Measurements from ENCODE around the gene GYPE.

DNA sequence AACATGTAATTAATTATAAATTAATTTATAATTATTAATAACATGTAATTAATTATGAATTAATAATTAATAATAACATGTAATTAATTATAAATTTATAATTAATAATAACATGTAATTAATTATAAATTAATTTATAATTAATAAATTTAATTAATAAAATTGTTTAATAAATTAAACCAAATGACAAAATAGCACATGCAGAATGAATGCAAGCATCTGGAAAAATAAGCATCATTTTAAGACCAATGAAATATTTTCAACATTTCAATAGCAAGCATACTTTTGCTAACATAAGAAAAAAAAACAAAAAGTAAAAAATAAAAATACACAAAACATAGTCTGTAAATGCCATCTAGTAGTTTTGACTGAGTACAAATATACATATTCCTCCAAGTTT lies 21.8 kb downstream of the GYPE start:
- TF ChIP-seq POLR2AphosphoS5 (IDR thresholded peaks at IDR 0.05; ENCODE audit: low read depth): no peak
- TF ChIP-seq, protein P1, sequence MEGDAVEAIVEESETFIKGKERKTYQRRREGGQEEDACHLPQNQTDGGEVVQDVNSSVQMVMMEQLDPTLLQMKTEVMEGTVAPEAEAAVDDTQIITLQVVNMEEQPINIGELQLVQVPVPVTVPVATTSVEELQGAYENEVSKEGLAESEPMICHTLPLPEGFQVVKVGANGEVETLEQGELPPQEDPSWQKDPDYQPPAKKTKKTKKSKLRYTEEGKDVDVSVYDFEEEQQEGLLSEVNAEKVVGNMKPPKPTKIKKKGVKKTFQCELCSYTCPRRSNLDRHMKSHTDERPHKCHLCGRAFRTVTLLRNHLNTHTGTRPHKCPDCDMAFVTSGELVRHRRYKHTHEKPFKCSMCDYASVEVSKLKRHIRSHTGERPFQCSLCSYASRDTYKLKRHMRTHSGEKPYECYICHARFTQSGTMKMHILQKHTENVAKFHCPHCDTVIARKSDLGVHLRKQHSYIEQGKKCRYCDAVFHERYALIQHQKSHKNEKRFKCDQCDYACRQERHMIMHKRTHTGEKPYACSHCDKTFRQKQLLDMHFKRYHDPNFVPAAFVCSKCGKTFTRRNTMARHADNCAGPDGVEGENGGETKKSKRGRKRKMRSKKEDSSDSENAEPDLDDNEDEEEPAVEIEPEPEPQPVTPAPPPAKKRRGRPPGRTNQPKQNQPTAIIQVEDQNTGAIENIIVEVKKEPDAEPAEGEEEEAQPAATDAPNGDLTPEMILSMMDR (IDR thresholded peaks at IDR 0.05; ENCODE audit: insufficient read depth, low read length): no peak
- TF ChIP-seq SPI1 (IDR thresholded peaks at IDR 0.05; ENCODE audit: borderline replicate concordance, low read depth): no peak
- TF ChIP-seq, protein P2, sequence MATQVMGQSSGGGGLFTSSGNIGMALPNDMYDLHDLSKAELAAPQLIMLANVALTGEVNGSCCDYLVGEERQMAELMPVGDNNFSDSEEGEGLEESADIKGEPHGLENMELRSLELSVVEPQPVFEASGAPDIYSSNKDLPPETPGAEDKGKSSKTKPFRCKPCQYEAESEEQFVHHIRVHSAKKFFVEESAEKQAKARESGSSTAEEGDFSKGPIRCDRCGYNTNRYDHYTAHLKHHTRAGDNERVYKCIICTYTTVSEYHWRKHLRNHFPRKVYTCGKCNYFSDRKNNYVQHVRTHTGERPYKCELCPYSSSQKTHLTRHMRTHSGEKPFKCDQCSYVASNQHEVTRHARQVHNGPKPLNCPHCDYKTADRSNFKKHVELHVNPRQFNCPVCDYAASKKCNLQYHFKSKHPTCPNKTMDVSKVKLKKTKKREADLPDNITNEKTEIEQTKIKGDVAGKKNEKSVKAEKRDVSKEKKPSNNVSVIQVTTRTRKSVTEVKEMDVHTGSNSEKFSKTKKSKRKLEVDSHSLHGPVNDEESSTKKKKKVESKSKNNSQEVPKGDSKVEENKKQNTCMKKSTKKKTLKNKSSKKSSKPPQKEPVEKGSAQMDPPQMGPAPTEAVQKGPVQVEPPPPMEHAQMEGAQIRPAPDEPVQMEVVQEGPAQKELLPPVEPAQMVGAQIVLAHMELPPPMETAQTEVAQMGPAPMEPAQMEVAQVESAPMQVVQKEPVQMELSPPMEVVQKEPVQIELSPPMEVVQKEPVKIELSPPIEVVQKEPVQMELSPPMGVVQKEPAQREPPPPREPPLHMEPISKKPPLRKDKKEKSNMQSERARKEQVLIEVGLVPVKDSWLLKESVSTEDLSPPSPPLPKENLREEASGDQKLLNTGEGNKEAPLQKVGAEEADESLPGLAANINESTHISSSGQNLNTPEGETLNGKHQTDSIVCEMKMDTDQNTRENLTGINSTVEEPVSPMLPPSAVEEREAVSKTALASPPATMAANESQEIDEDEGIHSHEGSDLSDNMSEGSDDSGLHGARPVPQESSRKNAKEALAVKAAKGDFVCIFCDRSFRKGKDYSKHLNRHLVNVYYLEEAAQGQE (IDR thresholded peaks at IDR 0.05; ENCODE audit: insufficient replicate concordance, low read depth): no peak
